ENCODE measurements around the gene S100A5. TPM values are rescaled to one million over a fixed set of nuclear protein-coding genes. Genes with fewer than 3 reads are reported as not detected.

The S100A5 gene
- total and polyA plus RNA-seq, 10 of the 15 experiments (the other 5 are each of a cell fraction or from before 2014, with no cell fraction given): 0.47 to 0.75 (median 0.56) TPM; not detected in 6

DNA sequence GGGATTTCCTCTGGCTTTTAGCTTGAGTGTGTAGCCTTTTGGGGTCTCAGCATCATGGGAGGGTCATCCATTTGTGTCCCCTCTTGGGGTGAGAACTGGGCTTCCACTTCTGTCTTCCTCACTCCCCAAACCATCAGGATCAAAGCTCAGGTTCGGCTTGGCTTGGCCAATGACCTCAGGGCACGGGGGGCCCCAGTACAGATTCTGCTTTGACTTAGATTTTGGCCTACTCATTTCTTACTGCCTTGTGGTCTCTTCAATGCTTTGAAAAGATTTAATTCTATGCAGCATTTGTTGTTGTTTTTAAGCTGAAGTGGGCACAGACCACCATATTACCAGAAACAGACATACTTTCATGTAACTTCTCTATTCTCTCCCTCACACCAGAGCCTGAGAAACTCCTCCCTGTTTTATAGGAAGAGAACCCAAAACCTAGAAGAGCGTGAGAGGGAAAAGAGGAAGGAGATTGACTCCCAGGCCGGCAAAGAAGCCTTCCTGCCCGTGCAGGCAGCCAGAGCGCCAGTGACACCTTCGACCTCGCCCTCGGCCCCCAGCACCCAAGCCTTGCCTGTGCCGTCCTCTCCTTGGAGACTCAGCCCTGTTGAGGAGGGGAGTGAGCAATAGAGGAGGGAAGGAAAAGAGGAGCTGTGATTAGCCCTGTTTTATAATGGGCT is 10.2 kb upstream of the S100A5 start:
- Histone ChIP-seq H3K79me2 (ENCODE audit: control insufficient read depth, insufficient read depth, low read length) (no peaks in the 10 kb centered on the region), H3K4me3 (no peak overlapping the region), H3K27ac (ENCODE audit: control insufficient read depth, insufficient read depth) (no peak overlapping the region), H2AFZ (ENCODE audit: control insufficient read depth, low read depth, low read length) (no peak overlapping the region), H3K4me2 (ENCODE audit: control insufficient read depth, insufficient read depth) (no peak overlapping the region), H3K36me3 (ENCODE audit: control insufficient read depth in 2 of 2, insufficient read depth in 2 of 2, low read length in 1 of 2) (no peaks in the 10 kb centered on the region), H3K27me3 (replicated peaks in 1 of 2; ENCODE audit: control insufficient read depth in 2 of 2, insufficient read depth in 2 of 2, low read length in 1 of 2) (no peaks in the 10 kb centered on the region), H3K9ac (ENCODE audit: control insufficient read depth, insufficient read depth, low read length) (no peak overlapping the region), H3K4me1 (ENCODE audit: control insufficient read depth, insufficient read depth, low read length) (no peaks in the 10 kb centered on the region; the same call in 1 of the 2 replicates), H3K9me3 (replicated peaks; ENCODE audit: control insufficient read depth, insufficient read depth, low read length) (no peaks in the 10 kb centered on the region), H4K20me1 (ENCODE audit: control insufficient read depth, insufficient read depth) (no peaks in the 10 kb centered on the region)
- ChIA-PET SMC1A (ENCODE audit: uncharacterized antibody, unreplicated experiment) (interaction anchor here (1.0 to 2.5 kb wide), 2 partner anchors 16 to 17 kb away, joined by 3 to 15 read pairs; partner anchors contain the start of gene S100A6), POLR2A (interaction anchor here (2.2 kb wide), 1 partner anchor 15 kb away, joined by 6 read pairs; the partner anchor contains the start of gene S100A2), RAD21 (ENCODE audit: unreplicated experiment) (interaction anchor here (1.1 to 1.4 kb wide), 3 partner anchors 11 to 16 kb away, joined by 3 to 6 read pairs (median 5); partner anchors contain the start of genes S100A2 and S100A6), CTCF (interaction anchor here (0.8 to 3.4 kb wide), 7 partner anchors 10 to 199 kb away, joined by 3 to 27 read pairs (median 5); no protein-coding TSS in a partner anchor)
- FAIRE-seq (no peak), ATAC-seq (peak; percentile 21; the same call in 1 of the 3 replicates), DNase-seq (ENCODE audit: low read depth, low spot score) (no peak)
- intact Hi-C loops (cut with micrococcal nuclease; ENCODE audit: unreplicated experiment): no loop called here
- BruUV-seq (replicated peaks): no TSS peak
- in situ Hi-C loops (cut with MboI): no loop called here
- TF ChIP-seq SRF (IDR thresholded peaks at IDR 0.05; ENCODE audit: low read depth in 2 of 2, low read length in 2 of 2): no peak
- TF ChIP-seq RUNX3 (IDR thresholded peaks at IDR 0.05; ENCODE audit: low read length): peak; percentile 50
- WGBS (ENCODE audit: insufficient coverage, insufficient replicate concordance, low lambda C conversion rate, missing lambda C conversion rate): 24% methylated on average over 10 of the region's 10 CpGs

DNA sequence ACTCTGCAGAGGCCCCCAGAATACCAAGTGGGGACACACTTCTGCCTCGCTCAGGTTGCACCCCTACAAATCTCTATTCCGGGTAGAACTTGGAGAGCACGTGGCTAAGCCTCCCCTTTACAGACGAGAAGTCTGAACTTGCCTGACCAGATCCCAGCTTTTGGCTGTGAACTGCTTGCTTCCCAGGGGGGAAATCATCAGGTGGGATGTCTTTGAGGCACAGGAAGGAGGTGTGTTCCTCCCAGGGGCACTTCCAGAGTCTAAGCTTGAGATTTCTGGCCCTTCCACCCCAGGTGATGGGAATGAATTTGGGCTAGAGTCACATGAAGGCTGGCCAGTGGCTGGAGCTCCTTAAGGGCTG is 9.6 kb upstream of the S100A5 start:
- intact Hi-C loops (cut with micrococcal nuclease; ENCODE audit: unreplicated experiment): no loop called here
- CTCF ChIA-PET: interaction anchor here (0.8 to 3.4 kb wide), 6 partner anchors 11 to 39 kb away, joined by 3 to 27 read pairs (median 4); no protein-coding TSS in a partner anchor
- DNase-seq (ENCODE audit: low read depth, low spot score) (no peak), FAIRE-seq (no peak), ATAC-seq (no peak)
- Histone ChIP-seq H3K4me1 (ENCODE audit: control insufficient read depth, insufficient read depth, low read length) (peaks cover 5% of the 10 kb centered on the region), H3K9me3 (replicated peaks; ENCODE audit: control insufficient read depth, insufficient read depth, low read length) (no peaks in the 10 kb centered on the region), H3K36me3 (ENCODE audit: control insufficient read depth in 2 of 2, insufficient read depth in 2 of 2, low read length in 1 of 2) (no peaks in the 10 kb centered on the region), H3K27me3 (replicated peaks in 1 of 2; ENCODE audit: control insufficient read depth in 2 of 2, insufficient read depth in 2 of 2, low read length in 1 of 2) (no peaks in the 10 kb centered on the region), H4K20me1 (ENCODE audit: control insufficient read depth, insufficient read depth) (no peaks in the 10 kb centered on the region), H3K27ac (ENCODE audit: control insufficient read depth, insufficient read depth) (no peak overlapping the region), H2AFZ (ENCODE audit: control insufficient read depth, low read depth, low read length) (no peak overlapping the region), H3K4me2 (ENCODE audit: control insufficient read depth, insufficient read depth) (no peak overlapping the region), H3K9ac (ENCODE audit: control insufficient read depth, insufficient read depth, low read length) (no peak overlapping the region), H3K79me2 (ENCODE audit: control insufficient read depth, insufficient read depth, low read length) (no peaks in the 10 kb centered on the region), H3K4me3 (no peak overlapping the region)
- no TSS peak for BruUV-seq (replicated peaks)
- WGBS (ENCODE audit: insufficient coverage, insufficient replicate concordance, low lambda C conversion rate, missing lambda C conversion rate): 37% methylated on average over 4 of the region's 4 CpGs
- SMC1A ChIA-PET (ENCODE audit: uncharacterized antibody, unreplicated experiment): interaction anchor here (0.8 to 2.5 kb wide), 3 partner anchors 15 to 40 kb away, joined by 3 to 15 read pairs (median 3); partner anchors contain the start of gene S100A6
- RAD21 ChIA-PET (ENCODE audit: unreplicated experiment): interaction anchor here (1.4 kb wide), 2 partner anchors 15 to 16 kb away, joined by 5 to 6 read pairs; partner anchors contain the start of genes S100A2 and S100A6
- POLR2A ChIA-PET: interaction anchor here (2.2 kb wide), 1 partner anchor 15 kb away, joined by 6 read pairs; the partner anchor contains the start of gene S100A2
- in situ Hi-C loops (cut with MboI): no loop called here
- no peak for TF ChIP-seq MEF2B (IDR thresholded peaks at IDR 0.05; ENCODE audit: partially characterized antibody, poor library complexity, severe bottlenecking)
- no peak for TF ChIP-seq ZNF622 (IDR thresholded peaks at IDR 0.05)
- no peak for TF ChIP-seq MXI1 (IDR thresholded peaks at IDR 0.05; ENCODE audit: low read depth, low read length)
- no peak for TF ChIP-seq ZNF207 (IDR thresholded peaks at IDR 0.05; ENCODE audit: borderline replicate concordance)
- TF ChIP-seq, protein P1, sequence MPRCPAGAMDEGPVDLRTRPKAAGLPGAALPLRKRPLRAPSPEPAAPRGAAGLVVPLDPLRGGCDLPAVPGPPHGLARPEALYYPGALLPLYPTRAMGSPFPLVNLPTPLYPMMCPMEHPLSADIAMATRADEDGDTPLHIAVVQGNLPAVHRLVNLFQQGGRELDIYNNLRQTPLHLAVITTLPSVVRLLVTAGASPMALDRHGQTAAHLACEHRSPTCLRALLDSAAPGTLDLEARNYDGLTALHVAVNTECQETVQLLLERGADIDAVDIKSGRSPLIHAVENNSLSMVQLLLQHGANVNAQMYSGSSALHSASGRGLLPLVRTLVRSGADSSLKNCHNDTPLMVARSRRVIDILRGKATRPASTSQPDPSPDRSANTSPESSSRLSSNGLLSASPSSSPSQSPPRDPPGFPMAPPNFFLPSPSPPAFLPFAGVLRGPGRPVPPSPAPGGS (IDR thresholded peaks at IDR 0.05; ENCODE audit: borderline replicate concordance, insufficient read depth, low read depth, low read length, poor library complexity, severe bottlenecking): no peak
- TF ChIP-seq, protein P2, sequence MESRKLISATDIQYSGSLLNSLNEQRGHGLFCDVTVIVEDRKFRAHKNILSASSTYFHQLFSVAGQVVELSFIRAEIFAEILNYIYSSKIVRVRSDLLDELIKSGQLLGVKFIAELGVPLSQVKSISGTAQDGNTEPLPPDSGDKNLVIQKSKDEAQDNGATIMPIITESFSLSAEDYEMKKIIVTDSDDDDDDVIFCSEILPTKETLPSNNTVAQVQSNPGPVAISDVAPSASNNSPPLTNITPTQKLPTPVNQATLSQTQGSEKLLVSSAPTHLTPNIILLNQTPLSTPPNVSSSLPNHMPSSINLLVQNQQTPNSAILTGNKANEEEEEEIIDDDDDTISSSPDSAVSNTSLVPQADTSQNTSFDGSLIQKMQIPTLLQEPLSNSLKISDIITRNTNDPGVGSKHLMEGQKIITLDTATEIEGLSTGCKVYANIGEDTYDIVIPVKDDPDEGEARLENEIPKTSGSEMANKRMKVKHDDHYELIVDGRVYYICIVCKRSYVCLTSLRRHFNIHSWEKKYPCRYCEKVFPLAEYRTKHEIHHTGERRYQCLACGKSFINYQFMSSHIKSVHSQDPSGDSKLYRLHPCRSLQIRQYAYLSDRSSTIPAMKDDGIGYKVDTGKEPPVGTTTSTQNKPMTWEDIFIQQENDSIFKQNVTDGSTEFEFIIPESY (IDR thresholded peaks at IDR 0.05): no peak
- no peak for TF ChIP-seq TCF12 (IDR thresholded peaks at IDR 0.05; ENCODE audit: low read depth, low read length)
- no peak for TF ChIP-seq SMAD5 (IDR thresholded peaks at IDR 0.05; ENCODE audit: low read depth)
- no peak for TF ChIP-seq MYB (IDR thresholded peaks at IDR 0.05; ENCODE audit: borderline replicate concordance, low read depth, low read length)

Measured in GM12878 (cell line).